SK-N-SH treated with all-trans-retinoic acid at 6 μM for 48 hours (cell line): Measurements from ENCODE around the gene NSUN6.
A peak's percentile ranks its signal among the peaks of the same experiment; 100 is the strongest.

Experiments used
- ATAC-seq: fragments of 200-7000 bp; cut with Tn5 transposase; 3 replicates; pipeline ENCODE4 v1.9.1; 2020; ENCODE audit warnings: mild to moderate bottlenecking, moderate library complexity
- ARNTL ChIP-seq: fragments of 450-650 bp; formaldehyde crosslinking; IDR thresholded peaks from 2 replicates; pipeline ENCODE4 v1.5.0; 2020; ENCODE audit warnings: low read depth, mild to moderate bottlenecking, moderate library complexity, borderline replicate concordance
- BACH2 ChIP-seq: fragments of 250-450 bp; sonication (Bioruptor Pico); IDR thresholded peaks from 2 replicates; pipeline ENCODE4 v1.9.0; 2021; ENCODE audit warnings: mild to moderate bottlenecking, borderline replicate concordance
- CSDC2 ChIP-seq: fragments of 250-450 bp; sonication (Bioruptor Pico); IDR thresholded peaks from 2 replicates; pipeline ENCODE4 v1.5.0; 2020; ENCODE audit warnings: mild to moderate bottlenecking, moderate library complexity
- ESRRG ChIP-seq: fragments of 250-450 bp; sonication (Bioruptor Pico); IDR thresholded peaks from 2 replicates; pipeline ENCODE4 v1.6.1; 2021; ENCODE audit warnings: mild to moderate bottlenecking
- GLIS3 ChIP-seq: fragments of 250-450 bp; sonication (Bioruptor Pico); IDR thresholded peaks from 2 replicates; pipeline ENCODE4 v1.5.0; 2020; ENCODE audit warnings: mild to moderate bottlenecking, moderate library complexity
- OSR1 ChIP-seq: fragments of 250-450 bp; sonication (Bioruptor Pico); IDR thresholded peaks from 2 replicates; pipeline ENCODE4 v1.8.0; 2022; ENCODE audit warnings: moderate library complexity, mild to moderate bottlenecking, inconsistent platforms
- PPARA ChIP-seq: fragments of 250-450 bp; sonication (Bioruptor Pico); IDR thresholded peaks from 2 replicates; pipeline ENCODE4 v1.5.0; 2020; ENCODE audit warnings: mild to moderate bottlenecking, borderline replicate concordance
- SNAI2 ChIP-seq: fragments of 250-450 bp; sonication (Bioruptor Pico); IDR thresholded peaks from 2 replicates; pipeline ENCODE4 v1.5.0; 2020; ENCODE audit warnings: mild to moderate bottlenecking, moderate library complexity
- TOX ChIP-seq: fragments of 250-450 bp; sonication (Bioruptor Pico); IDR thresholded peaks from 2 replicates; pipeline ENCODE4 v1.8.0; 2021; ENCODE audit warnings: mild to moderate bottlenecking, moderate library complexity, borderline replicate concordance
- ZC3H10 ChIP-seq: fragments of 250-450 bp; sonication (Bioruptor Pico); IDR thresholded peaks from 2 replicates; pipeline ENCODE4 v1.5.1; 2021; ENCODE audit warnings: mild to moderate bottlenecking, moderate library complexity
- ZFP3 ChIP-seq: fragments of 250-450 bp; sonication (Bioruptor Pico); IDR thresholded peaks from 2 replicates; pipeline ENCODE4 v1.5.0; 2020; ENCODE audit warnings: mild to moderate bottlenecking, moderate library complexity
- ZNF70 ChIP-seq: fragments of 450-650 bp; formaldehyde crosslinking; IDR thresholded peaks from 2 replicates; pipeline ENCODE4 v1.5.0; 2020; ENCODE audit warnings: mild to moderate bottlenecking, moderate library complexity
- ZNF8 ChIP-seq: fragments of 450-650 bp; formaldehyde crosslinking; IDR thresholded peaks from 2 replicates; pipeline ENCODE4 v1.5.0; 2020; ENCODE audit warnings: mild to moderate bottlenecking, moderate library complexity
- TF ChIP-seq, protein P1 (sequence below): fragments of 250-450 bp; sonication (Bioruptor Pico); IDR thresholded peaks from 2 replicates; pipeline ENCODE4 v1.8.0; 2020; ENCODE audit warnings: mild to moderate bottlenecking, moderate library complexity, borderline replicate concordance
- TF ChIP-seq, protein P2 (sequence below): fragments of 250-450 bp; sonication (Bioruptor Pico); IDR thresholded peaks from 2 replicates; pipeline ENCODE4 v1.8.0; 2021; ENCODE audit warnings: low read depth, mild to moderate bottlenecking, moderate library complexity, borderline replicate concordance
- TF ChIP-seq, protein P3 (sequence below): fragments of 250-450 bp; sonication (Bioruptor Pico); IDR thresholded peaks from 2 replicates; pipeline ENCODE4 v1.5.1; 2020; ENCODE audit warnings: low read depth, mild to moderate bottlenecking, moderate library complexity
- TF ChIP-seq, protein P4 (sequence below): fragments of 250-450 bp; sonication (Bioruptor Pico); IDR thresholded peaks from 2 replicates; pipeline ENCODE4 v1.5.1; 2021; ENCODE audit warnings: mild to moderate bottlenecking, moderate library complexity

The NSUN6 gene

DNA sequence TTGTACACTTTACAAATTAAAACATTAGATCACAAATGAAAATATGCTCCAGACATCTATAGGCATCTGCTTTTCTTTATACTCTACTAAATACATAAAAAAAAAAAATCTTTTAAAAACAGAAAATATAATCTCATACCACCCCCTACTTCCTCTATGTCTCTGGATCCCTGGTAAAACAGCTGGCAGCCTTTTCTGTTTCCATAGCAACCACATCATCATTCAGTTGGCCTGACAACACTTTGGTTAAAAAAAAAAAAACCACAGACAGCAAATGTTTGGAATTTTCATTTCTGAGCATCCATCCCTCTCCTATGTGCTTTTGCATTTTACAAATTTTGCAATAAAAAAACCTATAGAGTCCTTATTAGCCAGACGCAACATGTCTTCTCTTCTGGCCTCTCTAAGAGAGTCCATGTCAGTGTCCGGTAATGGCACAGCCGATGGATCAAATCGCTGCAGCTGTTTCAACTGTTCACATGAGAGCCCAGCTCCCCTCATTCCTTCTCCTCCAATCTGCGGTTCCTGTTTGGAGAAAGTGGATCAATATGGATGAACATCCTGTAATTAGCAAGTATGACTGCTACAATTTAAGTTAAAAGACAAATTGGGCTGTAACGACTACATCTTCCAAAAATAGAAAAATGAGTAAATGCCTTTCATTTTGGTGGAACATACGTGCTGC lies 105.6 kb downstream of the NSUN6 start:
- ATAC-seq, result no peak

DNA sequence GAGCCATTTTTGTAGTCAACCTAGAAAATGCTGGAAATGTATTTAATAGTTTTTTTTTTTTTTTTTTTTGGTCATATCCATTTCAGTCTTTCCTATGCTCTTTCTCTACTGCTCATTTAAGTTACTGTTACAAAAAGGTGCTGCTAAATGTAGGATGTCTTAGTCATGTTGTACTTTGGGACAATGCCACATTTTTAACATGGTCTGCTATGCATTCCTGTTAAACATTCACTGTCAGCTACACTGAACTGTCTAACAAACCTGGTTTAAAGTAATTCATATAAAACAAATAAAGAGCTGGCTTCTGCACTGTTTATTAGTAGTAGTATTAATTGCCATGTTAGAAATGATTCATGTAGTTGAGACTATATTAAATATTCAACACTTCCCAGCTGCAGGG lies 108.6 kb downstream of the NSUN6 start:
- ATAC-seq, result peak; percentile 80
- TF ChIP-seq, protein P1, sequence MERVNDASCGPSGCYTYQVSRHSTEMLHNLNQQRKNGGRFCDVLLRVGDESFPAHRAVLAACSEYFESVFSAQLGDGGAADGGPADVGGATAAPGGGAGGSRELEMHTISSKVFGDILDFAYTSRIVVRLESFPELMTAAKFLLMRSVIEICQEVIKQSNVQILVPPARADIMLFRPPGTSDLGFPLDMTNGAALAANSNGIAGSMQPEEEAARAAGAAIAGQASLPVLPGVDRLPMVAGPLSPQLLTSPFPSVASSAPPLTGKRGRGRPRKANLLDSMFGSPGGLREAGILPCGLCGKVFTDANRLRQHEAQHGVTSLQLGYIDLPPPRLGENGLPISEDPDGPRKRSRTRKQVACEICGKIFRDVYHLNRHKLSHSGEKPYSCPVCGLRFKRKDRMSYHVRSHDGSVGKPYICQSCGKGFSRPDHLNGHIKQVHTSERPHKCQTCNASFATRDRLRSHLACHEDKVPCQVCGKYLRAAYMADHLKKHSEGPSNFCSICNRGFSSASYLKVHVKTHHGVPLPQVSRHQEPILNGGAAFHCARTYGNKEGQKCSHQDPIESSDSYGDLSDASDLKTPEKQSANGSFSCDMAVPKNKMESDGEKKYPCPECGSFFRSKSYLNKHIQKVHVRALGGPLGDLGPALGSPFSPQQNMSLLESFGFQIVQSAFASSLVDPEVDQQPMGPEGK (CRISPR knock-in tag), result no peak
- no peak for TF ChIP-seq ZFP3 (CRISPR knock-in tag)
- no peak for TF ChIP-seq ZC3H10 (CRISPR knock-in tag)
- TF ChIP-seq ARNTL, result no peak
- TF ChIP-seq, protein P2, sequence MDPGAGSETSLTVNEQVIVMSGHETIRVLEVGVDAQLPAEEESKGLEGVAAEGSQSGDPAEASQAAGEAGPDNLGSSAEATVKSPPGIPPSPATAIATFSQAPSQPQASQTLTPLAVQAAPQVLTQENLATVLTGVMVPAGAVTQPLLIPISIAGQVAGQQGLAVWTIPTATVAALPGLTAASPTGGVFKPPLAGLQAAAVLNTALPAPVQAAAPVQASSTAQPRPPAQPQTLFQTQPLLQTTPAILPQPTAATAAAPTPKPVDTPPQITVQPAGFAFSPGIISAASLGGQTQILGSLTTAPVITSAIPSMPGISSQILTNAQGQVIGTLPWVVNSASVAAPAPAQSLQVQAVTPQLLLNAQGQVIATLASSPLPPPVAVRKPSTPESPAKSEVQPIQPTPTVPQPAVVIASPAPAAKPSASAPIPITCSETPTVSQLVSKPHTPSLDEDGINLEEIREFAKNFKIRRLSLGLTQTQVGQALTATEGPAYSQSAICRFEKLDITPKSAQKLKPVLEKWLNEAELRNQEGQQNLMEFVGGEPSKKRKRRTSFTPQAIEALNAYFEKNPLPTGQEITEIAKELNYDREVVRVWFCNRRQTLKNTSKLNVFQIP (CRISPR knock-in tag), result no peak
- no peak for TF ChIP-seq ESRRG (CRISPR knock-in tag)
- TF ChIP-seq, protein P3, sequence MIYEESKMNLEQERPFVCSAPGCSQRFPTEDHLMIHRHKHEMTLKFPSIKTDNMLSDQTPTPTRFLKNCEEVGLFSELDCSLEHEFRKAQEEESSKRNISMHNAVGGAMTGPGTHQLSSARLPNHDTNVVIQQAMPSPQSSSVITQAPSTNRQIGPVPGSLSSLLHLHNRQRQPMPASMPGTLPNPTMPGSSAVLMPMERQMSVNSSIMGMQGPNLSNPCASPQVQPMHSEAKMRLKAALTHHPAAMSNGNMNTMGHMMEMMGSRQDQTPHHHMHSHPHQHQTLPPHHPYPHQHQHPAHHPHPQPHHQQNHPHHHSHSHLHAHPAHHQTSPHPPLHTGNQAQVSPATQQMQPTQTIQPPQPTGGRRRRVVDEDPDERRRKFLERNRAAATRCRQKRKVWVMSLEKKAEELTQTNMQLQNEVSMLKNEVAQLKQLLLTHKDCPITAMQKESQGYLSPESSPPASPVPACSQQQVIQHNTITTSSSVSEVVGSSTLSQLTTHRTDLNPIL (CRISPR knock-in tag), result no peak
- no peak for TF ChIP-seq ZNF70
- no peak for TF ChIP-seq BACH2 (CRISPR knock-in tag)
- TF ChIP-seq CSDC2, result no peak
- no peak for TF ChIP-seq SNAI2 (CRISPR knock-in tag)
- no peak for TF ChIP-seq OSR1
- no peak for TF ChIP-seq TOX (CRISPR knock-in tag)
- TF ChIP-seq, all 23 proteins: peak for 0

More for the DNA sequence above, 105.6 kb downstream of the NSUN6 start:
- TF ChIP-seq, protein P4, sequence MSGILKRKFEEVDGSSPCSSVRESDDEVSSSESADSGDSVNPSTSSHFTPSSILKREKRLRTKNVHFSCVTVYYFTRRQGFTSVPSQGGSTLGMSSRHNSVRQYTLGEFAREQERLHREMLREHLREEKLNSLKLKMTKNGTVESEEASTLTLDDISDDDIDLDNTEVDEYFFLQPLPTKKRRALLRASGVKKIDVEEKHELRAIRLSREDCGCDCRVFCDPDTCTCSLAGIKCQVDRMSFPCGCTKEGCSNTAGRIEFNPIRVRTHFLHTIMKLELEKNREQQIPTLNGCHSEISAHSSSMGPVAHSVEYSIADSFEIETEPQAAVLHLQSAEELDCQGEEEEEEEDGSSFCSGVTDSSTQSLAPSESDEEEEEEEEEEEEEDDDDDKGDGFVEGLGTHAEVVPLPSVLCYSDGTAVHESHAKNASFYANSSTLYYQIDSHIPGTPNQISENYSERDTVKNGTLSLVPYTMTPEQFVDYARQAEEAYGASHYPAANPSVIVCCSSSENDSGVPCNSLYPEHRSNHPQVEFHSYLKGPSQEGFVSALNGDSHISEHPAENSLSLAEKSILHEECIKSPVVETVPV (CRISPR knock-in tag), result no peak

DNA sequence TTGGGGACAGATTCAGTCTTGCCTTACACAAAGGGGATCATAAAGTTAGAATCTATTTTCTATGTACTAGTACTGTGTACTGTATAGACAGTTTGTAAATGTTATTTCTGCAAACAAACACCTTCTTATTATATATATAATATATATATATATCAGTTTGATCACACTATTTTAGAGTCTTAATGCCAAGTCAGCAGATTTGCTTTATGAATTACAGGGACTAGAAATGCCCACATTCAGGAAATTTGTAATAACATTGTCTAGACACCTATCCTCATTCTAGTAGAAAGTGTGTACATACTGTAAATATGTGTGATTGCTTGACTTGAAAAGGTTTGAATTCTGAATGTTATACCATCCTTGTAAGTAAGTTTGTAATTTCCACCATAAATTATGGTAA lies 111.2 kb downstream of the NSUN6 start:
- ATAC-seq, result no peak
- TF ChIP-seq, protein P2 (CRISPR knock-in tag), result no peak
- TF ChIP-seq PPARA (no peak), ZNF70 (no peak), TOX (CRISPR knock-in tag) (no peak), GLIS3 (CRISPR knock-in tag) (no peak)
- TF ChIP-seq, protein P1 (CRISPR knock-in tag), result no peak

DNA sequence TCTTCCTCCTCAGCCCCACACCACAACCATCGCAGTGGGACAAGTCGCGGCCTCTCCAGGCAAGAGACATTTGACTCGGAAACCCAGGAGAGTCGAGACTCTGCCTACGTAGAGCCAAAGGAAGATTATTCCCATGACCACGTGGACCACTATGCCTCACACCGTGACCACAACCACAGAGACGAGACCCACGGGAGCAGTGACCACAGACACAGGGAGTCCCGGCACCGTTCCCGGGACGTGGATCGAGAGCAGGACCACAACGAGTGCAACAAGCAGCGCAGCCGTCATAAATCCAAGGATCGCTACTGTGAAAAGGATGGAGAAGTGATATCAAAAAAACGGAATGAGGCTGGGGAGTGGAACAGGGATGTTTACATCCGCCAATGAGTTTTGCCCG lies 112.1 kb downstream of the NSUN6 start:
- no peak for ATAC-seq
- TF ChIP-seq, protein P4 (CRISPR knock-in tag), result no peak
- TF ChIP-seq ESRRG (CRISPR knock-in tag), result no peak
- TF ChIP-seq ZNF8, result no peak
- TF ChIP-seq GLIS3 (CRISPR knock-in tag), result no peak
- TF ChIP-seq, all 23 proteins: peak for 0
